IMR-90 (cell line): ENCODE data around the gene SNRNP25. TPM values are rescaled to one million over a fixed set of nuclear protein-coding genes. Genes with fewer than 3 reads are reported as not detected.

ENCODE experiments used
- MAZ ChIP-seq: IDR thresholded peaks from 2 replicates; pipeline ENCODE4 v1.6.1; 2012; ENCODE audit warnings: low read depth, mild to moderate bottlenecking, low read length, improper control_type of control experiment, moderate library complexity, borderline replicate concordance
- NFE2L2 ChIP-seq: fragments of 150-350 bp; IDR thresholded peaks from 2 replicates; pipeline ENCODE4 v1.6.1; 2016; ENCODE audit warnings: low read depth, mild to moderate bottlenecking, low read length
- RFX5 ChIP-seq: IDR thresholded peaks from 2 replicates; pipeline ENCODE4 v1.8.0; 2012; ENCODE audit warnings: low read depth, mild to moderate bottlenecking, low read length, moderate library complexity
- polyA plus RNA-seq, 3 experiments: library from polyadenylated mRNA; depleted of rRNA; stranded (reverse); fragments of >200 nt; gene quantifications; 2 replicates each; pipeline ENCODE4 v1.2.3, GENCODE V29; 2012; ENCODE audit warnings: low replicate concordance in 1 of 3
- total RNA-seq: library from RNA; depleted of rRNA; stranded (reverse); fragments of >200 nt; gene quantifications from 2 replicates; pipeline ENCODE4 v1.2.3, GENCODE V29; 2012

The SNRNP25 gene
- total and polyA plus RNA-seq, 2 of the 4 experiments (the other 2 are of a cell fraction): 67.2 to 88.0 TPM

DNA sequence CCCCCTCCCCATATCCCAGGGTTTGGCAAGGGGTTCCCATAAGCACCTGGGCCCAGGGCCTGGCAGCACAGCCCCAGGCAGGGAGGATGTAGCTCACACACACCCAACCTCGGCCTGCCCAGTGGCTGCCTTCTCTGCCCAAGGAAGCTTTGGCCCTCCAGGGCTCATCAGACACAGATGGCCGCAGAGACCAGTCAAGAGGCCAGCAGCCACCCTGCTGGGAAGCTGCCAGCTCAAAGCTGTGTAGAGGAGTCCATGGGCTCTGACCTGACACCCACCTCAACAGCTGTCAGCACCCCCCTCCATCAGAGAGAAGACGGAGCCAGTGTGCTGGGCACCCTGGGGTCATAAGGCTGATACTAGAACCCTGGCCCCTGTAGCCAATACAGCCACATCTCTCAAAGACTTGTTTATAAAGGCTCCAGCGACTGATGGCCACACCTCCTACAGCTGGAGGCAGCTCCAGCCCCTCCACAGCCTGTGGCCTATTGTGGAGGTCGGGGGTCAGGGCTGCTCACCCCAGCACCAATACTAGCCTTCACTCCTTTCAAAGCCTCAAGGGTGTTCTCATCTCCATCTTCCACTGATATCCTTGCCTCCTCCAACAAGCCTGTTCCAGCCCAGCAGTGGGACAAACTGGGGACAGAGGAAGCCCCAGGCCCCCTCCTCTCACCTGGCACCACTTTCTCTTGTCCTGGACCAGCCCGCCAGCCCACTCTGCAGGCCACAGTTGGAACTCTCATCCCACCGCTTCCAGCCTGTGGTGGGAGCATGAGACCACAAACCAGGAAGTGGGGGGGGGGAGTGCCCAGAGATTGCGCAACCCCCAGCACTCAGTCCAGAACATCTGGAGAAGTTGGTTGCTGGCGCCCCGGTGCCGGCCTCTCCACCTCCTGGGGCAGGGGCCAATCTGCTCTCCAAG, 22.2 kb downstream of the SNRNP25 start (continued):
- TF ChIP-seq MAZ: peak; percentile 83
- TF ChIP-seq RFX5: no peak
- TF ChIP-seq NFE2L2: no peak
